Liver (tissue), 3 donors: Measurements from ENCODE around the gene RBM47.

ENCODE experiments used
- ATF3 ChIP-seq: IDR thresholded peaks from 2 replicates; pipeline ENCODE4 v1.6.1; 2016; ENCODE audit warnings: antibody characterized with exemption
- CTCF ChIP-seq: fragments of 150-350 bp; IDR thresholded peaks from 2 replicates; pipeline ENCODE4 v1.5.1; 2017; ENCODE audit warnings: improper control_type of control experiment, low read depth, low read length; ENCODE audit not compliant: missing input control
- FOXA2 ChIP-seq: IDR thresholded peaks from 2 replicates; pipeline ENCODE4 v1.6.1; 2016; ENCODE audit warnings: antibody characterized with exemption
- GABPA ChIP-seq, 2 donors: IDR thresholded peaks in 1 of 2; conservative IDR thresholded peaks in 1 of 2; 2 replicates each; pipeline ENCODE4 v1.6.1; 2016; ENCODE audit warnings: antibody characterized with exemption in 2 of 2, mild to moderate bottlenecking in 1 of 2, moderate library complexity in 1 of 2
- JUND ChIP-seq, 2 donors: IDR thresholded peaks; 2 replicates each; pipeline ENCODE4 v1.6.1; 2016; ENCODE audit warnings: antibody characterized with exemption in 2 of 2
- REST ChIP-seq: IDR thresholded peaks from 2 replicates; pipeline ENCODE4 v1.6.1; 2016; ENCODE audit warnings: antibody characterized with exemption, mild to moderate bottlenecking
- RXRA ChIP-seq, 2 donors: IDR thresholded peaks; 2 replicates each; pipeline ENCODE4 v1.6.1; 2017 to 2018; ENCODE audit warnings: antibody characterized with exemption in 2 of 2, mild to moderate bottlenecking in 1 of 2
- SP1 ChIP-seq: IDR thresholded peaks from 2 replicates; pipeline ENCODE4 v1.6.1; 2018; ENCODE audit warnings: antibody characterized with exemption, mild to moderate bottlenecking
- TAF1 ChIP-seq: conservative IDR thresholded peaks from 2 replicates; pipeline ENCODE4 v1.6.1; 2016; ENCODE audit warnings: antibody characterized with exemption, mild to moderate bottlenecking
- YY1 ChIP-seq: IDR thresholded peaks from 2 replicates; pipeline ENCODE4 v1.6.1; 2016; ENCODE audit warnings: antibody characterized with exemption, mild to moderate bottlenecking
- donor health status: healthy.
- donor health status: healthy.

- no peak for TF ChIP-seq CTCF
- no peak for TF ChIP-seq REST
- no peak for TF ChIP-seq FOXA2
- no peak for TF ChIP-seq RXRA (IDR thresholded peaks at IDR 0.05)
- TF ChIP-seq YY1, result no peak
- TF ChIP-seq SP1, result no peak
- TF ChIP-seq TAF1, result no peak
- no peak for TF ChIP-seq JUND (IDR thresholded peaks at IDR 0.05)
- TF ChIP-seq GABPA (IDR thresholded peaks at IDR 0.05 in 1 of 2, conservative IDR thresholded peaks at IDR 0.05 in 1 of 2), result no peak
- TF ChIP-seq ATF3, result no peak
Observed at GRCh38 chr4:40613456-40613855, 16.2 kb downstream of the RBM47 start.
